ENCODE data around the gene HEXD.
"Not testable (repeated sequence)": the region's sequence is repeated elsewhere in the genome, so short reads cannot be mapped to it uniquely, and the experiment has no call there.

The HEXD gene

DNA sequence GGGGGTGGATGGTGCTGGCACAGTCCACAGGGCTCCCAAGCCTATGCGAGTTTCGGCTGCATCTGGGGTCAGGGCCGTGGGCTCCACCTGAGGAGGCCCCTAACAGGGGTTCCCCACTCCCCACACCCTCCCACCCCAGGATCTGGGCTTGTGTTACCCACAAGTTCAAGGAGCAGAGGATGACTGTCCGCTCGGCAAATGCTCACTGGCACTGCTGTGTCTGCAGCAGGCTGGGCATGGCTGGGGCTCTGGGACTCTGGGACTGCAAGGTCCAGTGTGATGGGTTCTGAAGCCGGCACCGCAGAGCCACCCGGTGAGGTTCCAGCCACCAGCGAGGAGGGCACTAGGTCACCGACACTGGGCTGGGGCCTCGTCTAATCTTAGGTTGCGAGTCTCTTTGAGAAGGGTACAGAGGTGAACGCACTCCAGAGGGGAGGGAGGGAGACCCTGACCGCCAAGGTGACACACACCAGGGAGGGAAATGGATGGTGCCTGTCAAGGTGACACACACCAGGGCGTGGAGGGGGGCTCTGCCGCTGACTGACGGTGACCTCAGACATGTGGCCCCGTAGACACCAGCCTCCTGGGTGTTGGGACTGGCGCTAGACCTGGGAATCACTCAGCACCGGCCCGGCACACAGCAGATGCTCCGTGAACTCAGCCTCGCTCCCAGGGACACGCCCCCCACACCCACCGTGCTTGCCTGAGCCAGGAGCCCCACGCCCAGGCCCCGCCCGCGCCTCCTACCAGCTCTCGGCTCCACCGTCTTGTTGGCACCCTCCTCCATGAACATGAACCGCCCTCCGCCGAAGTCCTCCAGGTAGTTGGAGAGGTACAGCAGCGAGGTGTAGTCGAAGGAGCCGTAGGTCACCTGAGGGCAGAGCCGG, 20.5 kb upstream of the HEXD start:
- no peak for DNase-seq

DNA sequence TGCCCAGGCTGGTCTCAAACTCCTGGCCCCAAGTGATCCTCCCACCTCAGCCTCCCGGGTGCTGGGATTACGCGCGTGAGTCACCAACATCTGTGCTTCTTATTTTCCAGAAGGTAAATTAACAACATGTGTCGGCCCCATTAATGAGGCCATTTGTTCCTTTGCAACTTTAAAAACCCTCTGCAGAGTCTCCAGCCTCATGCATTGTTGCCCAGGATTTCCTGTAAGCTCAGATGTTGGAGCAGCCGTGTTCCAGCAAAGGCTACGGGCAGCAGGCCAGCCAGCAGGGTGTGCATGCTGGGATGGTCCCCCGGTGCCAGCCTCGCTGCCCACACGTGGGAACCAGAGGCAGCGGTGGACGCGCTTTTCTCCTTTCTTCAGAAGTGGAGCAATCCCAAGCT, 19.1 kb upstream of the HEXD start:
- no peak for DNase-seq

DNA sequence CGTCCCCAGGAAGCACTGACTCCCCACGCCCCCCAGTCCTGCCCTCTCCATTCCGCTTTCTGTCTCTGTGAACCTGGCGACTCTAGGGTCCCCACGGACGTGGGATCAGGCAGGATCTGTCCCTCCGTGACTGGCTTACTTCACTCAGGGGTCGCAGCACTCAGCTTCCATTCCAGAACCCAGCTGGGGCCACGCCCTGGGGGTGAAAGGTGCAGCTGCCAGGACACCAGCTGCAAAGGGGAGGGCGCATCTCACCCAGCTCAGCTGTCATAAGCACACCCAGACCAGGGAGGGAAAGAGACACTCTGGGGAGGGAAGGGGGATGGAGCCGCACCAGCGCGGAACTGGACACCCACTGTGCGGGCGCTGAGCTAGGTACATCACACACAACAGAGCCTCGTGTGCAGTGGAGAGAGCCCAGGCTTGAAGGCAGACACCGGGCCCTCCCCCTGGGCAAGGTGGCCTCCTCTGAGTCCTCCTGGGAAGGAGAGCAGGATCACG, 18.5 kb upstream of the HEXD start:
- no peak for DNase-seq

DNA sequence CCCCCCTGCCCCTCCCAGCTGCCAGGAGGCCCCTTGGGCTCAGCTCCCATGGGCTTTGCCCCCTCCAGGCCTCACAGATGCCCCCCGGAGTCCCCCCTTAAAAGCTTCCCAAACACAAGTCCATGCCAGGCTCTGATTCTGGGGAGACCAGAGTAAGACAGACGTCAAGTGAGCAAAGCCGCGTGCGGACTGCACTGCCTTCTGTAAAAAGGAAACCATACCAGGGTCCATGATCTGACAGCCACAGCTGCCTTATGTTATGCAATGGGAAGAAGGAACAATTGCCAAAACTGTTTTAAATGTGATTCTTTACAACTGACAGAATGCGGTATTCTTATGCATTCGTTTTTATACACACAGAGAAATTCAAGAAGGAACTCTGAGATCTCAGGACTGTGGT, 17.9 kb upstream of the HEXD start:
- no peak for DNase-seq

DNA sequence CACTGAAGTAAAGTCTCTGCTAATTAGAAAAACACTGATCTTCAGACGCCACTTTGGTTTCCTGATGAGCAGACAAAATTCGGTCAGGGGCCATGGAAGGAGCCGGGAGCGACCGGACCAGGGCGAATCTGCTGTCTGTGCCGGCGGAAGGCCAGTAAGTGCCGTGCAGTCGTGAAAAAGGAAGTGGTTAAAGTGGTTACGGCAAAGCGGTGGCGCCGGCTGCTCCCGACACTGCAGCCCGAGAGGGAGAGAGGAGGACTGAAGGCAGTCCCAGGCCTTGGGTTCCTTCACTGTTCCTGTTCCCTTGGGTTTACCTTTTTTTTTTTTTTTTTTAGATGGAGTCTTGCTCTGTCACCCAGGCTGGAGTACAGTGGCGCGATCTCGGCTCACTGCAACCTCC, 17.3 kb upstream of the HEXD start:
- no peak for DNase-seq

DNA sequence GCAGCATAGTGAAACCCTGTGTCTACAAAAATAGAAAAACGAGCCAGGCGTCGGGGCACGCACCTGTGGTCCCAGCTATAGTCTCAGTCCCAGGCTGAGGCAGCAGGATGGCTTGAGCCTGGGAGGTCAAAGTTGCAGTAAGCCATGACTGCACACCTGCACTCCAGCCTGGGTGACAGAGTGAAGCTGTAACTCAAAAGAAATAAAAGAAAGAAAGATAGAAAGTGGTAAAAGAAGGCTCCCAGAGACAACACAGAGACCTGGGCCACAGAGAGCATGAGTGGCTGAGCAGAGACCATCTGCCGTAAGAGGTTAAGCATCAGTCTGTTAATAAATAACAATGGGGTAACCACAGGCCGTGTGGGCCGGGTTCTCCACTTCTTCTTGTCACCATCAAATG, 15.3 kb upstream of the HEXD start:
- DNase-seq: no peak

DNA sequence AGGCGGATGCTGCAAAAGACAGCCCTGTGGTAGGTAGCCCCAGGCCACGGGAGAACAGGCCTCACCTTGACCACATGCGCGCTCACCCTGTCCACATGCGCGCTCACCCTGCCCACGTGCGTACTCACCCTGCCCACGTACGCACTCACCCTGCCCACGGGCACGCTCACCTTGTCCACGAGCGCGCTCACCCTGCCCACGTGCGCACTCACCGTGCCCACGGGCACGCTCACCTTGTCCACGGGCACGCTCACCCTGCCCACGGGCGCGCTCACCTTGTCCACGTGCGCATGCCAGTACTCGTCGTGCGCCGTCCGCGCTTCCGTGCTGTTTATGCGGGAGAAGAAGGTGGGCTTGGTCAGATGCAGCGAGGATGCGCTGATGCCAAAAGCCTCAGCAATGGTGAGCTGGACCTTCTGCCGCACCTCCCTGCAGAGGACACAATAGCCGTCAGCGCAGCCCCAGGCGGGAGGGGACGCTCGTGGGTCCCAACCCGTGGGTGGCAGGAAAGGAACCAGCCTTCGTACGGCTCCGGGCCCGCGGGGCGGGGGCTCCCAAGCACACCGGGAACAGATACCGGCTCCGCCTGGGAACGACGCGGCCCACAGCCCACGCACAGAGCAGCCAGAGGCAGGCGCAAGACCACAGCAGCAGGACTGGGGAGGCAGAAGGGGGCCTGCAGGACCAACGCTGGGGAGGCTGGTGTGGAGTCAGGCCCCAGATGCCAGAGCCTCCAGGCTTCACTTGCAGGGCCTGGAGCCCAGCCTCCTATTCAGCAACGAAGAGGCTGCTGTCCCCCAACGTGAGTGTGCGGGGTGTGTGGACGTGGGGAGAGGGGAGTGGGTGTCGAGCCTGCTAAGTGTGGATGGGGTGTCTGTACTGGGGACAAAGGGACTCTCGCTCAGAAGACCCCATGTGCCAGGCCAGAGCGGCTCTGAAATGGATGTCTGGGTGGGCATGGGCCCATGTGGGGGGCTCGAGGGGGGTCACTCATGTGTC, 14.2 kb upstream of the HEXD start:
- DNase-seq: no peak

DNA sequence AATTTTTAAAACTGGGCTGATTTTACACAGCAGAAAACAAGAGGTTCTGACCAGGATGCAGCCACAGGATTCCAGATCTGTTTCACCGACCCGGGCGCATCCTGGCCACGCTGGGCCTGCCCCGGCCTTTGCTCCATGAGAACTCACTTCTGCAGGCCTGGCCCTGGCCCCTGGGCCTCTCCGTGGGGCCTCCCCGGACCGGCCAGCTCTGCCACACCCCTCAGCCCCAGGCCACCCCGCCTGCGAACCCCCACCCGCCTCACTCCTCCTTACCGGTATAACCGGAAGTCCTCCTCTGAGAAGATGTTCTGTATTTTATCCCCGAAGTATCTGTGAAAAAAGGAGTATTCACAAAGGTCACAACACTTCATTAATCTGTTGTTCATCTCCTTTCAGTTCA, 13.1 kb upstream of the HEXD start:
- DNase-seq: no peak

DNA sequence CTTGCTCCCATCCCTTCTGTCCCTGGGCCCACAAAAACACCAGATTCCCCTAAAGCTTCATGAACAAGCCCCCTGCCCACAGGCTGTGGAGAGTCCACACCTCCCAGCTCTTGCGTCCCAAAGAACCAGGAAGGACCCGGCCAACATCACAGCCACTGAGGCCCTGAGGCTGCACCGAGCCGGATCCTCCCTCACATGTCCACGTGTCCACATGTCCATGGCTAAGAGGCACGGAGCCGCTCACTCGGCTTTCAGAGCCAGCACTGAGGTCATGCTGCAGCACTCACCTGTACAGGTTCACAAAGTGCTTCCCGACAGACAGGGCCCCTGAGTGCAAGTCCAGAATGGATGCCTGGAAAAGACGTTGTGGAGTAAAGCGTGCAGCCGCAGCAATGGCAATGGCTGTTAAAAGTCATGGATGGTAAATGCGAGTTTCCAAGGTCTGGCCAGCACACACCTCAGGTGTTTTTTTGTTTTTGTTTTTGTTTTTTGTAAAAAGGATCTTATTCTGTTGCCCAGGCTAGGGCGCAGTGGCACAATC, 11.9 kb upstream of the HEXD start:
- DNase-seq: no peak

DNA sequence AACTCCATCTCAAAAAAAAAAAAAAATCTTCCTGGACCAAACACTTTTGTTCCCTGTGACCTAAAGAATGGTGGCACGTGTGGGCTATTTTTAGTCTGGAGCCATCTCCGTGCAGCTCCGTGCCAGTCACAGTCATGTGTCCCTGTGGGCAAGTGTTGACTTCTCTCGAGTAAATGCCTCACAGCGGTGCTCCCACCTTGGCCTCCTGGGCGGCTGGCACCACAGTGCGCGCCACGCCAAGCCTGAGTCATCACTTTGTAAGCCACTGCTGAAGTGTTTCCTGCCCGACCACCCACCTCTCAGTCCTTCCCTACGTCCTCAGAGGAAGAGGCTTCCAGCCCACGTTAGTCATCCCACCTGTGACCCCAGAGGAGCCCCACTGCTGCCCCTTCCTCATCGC, 10.9 kb upstream of the HEXD start:
- no peak for DNase-seq

DNA sequence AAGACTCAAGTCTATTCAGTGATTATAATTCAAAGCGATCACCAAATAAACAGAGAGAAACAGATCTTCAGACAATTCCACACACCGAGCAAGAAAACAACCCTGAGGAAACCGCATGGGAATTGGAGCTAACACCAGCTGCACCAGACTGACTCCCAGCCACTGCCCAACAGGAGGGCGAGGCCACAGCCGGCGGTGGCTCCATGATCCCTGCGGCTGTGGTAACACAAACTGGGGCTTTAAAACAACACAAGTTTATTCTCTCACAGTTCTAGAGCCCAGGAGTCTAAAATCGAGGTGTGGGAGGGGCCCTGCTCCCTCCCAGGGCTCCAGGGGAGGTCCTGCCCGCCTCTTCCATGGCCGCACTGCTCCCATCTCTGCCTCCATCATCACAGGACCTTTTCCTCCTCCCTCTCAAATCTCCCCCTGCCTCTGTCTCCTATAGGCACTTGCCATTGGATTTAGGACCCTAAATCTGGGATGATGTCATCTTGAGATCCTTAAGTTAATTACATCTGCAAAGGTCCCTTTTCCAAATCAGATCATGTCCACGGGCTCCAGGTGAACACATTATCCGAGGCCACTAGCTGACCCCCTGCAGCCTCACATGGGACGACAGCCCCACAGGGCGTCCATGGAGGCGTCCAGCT, 9.7 kb upstream of the HEXD start:
- no peak for DNase-seq

DNA sequence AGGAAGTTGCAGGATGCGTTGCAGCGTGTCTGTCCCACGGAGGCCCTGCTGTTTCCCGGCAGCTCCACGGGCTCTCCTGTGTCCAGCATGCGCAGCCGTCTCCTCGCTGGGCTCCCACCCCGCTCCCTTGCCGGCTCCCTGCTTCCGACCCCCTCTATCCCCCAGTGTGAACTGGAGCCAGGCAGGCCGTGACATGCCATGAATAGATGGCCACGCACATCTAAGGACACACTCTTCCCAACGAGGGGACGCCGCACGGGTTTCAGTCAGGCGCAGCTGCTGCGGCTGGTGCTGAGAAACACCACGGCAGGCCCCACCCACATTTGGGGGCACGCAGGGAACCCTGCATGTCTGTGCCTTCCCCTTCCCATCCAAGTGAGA, 9.2 kb upstream of the HEXD start:
- no peak for DNase-seq

DNA sequence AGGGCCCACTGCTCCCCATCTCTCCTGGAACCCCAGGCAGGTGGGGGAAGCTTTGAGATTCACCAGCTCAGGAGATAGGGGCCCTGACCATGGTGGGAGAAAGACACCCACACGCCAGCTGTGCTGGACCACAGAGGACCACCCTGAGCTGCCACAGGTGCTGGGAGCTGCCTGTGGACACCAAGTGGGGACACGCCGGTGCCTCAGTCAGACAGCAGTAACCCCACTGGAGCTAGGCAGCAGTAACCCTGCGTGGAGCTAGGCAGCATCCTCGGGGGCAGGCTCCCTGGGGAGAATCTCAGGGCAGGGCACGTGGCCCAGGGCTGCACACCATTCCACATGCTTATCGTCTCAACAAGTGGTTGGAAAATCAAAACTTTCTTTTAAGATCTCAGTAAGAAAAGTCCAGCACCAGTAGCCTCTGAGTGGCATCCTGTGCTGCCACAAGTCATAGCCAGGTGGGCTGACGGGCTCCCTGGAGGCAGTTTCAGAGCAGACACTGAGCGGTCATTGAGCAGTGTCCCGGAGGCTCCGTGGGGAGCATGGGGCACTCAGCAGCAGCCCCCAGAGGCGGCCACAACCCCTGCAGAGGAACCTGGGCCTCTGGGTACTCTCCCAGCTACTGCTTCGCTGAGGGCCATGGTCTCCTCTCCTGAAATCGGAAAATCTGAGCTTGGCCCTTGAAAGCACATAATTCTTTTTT, 8.0 kb upstream of the HEXD start:
- DNase-seq: no peak

DNA sequence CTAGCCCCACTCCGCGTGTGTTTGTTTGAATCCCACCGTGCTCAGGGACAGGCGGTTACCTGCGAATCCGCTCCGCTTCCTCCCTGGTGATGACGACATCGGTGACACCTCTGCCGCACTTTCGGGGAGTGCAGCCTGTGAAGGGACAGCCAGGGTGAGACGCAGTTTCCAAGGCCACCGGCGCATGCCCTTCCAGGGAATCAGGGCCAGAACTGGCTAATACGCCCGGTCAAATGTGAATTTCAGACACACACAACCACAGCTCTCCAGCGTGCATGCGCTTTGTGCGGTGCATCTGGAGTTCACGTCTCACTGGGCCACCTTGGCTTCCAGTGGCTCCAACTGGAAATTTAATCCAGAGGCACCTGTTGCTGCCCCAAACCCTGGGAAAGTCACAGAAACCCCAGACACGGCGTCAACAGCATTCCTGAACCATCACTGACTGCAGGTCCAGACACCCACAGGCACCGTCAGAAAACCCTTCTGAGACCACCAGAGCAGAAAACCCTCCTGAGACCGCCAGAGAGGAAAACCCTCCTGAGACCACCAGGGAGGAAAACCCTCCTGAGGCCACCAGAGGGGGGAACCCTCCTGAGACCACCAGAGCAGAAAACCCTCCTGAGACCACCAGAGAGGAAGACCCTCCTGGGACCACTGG, 6.6 kb upstream of the HEXD start:
- DNase-seq: no peak

DNA sequence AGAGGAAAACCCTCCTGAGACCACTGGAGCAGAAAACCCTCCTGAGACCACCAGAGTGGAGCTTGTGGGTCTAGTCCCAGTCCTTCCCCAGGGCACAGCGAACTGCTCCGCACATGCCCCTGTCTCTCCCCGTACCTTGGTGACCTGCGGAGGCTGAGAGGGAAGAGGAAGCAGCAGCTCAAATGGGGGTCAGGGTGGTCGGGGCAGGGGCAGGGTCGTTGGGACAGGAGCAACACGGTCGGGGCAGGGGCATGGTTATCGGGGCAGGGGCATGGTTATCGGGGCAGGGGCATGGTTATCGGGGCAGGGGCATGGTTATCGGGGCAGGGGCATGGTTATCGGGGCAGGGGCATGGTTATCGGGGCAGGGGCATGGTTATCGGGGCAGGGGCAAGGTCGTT, 6.1 kb upstream of the HEXD start:
- not testable (repeated sequence) for DNase-seq

DNA sequence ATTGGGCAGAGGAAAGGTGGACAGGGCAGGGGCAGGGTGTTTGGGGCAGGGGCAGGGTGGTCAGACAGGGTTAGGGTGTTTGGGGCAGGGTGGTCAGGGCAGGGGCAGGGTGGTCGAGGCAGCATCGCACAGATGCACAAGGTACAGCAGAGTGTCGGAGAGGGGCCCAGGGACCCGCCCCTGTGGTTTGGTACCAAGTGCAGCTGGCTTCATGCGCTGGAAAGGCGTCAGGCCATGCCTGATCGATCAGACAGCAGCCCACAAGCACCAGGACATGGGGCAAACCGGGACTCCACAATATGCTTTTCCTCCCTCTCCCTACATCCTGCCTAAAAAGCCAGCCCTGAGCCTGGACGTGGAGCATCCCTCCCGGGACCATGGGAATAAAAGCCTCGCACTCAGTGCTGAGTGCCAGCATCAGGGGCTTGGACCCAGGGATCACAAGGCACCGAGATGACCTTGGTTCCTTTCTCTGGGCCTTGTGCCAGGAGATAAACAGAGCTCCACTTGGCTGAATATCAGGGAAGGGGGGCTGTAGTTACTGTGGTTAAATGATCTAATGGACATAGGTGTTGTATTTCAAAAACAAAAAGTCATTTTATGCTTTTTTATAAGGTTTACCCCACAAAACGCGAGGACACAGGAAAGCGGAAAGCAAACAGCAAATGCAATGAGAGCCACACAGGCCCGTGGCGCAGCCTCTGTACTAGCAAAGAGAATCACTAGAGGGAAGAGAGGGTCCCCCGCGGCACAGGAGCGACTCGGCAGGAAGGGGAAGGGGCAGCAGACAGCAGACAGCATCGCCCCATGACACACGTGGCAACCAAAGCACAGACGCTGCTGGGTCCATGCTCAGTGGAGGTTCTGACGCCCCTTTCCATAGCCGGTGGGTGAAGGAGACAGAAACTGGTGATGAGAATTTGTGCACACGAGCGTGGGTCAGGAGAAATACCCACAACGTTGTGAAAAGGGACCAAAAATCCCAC, 5.3 kb upstream of the HEXD start:
- peak; percentile 45 for DNase-seq

DNA sequence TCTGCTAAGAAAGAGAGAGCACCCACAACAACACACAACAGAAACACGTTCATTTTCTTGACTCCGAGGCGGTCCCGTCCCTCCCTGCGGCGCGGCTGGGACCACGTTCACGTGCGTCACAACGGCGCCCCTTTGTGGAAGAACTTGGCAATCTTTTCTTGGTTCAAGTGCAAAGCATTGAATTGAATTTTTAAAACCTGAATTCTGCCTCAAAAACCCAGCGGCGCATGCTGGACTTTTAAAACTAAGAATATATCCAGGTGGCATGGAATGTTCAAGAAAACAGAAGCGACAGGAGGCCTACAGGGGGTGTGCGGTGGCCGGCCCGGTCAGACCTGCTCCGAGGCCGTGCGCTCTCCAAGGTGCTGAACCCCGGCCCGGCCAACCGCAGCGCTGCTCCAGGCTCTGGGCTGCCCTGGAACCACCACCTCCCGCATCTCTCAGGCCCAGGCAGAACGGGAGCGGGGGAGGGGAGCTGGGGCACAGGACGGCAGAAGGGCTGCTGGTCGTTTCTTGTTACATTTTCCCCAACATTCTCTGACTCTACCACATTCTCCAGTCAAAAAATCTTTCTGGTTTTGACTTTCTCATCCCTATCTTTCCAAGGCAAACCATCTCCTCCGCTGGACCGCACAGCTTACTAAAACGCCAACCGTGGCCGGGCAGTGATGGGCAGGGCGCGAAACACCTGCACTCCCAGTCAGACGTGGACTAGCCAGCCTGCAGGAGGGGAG, 3.4 kb upstream of the HEXD start:
- no peak for DNase-seq

DNA sequence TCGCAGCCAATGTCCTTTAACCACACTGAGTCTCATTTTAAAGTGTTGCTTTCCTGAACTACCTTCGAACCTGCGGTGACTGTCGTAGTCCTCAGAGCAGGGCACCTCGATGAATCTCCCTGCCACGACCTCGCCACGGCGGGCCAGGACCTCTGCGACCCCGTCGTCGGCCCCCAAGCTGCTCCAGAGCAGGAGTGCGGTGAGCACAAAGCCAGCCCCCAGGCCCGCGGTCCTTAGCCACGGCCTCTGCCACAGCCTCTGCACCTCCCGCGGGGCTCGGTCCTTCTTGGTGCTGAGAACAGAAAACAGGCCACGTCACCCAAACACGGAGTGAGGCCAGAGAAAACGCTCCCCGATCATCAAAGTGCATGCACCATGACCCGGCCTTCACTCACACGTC, 2.8 kb upstream of the HEXD start:
- DNase-seq: no peak

DNA sequence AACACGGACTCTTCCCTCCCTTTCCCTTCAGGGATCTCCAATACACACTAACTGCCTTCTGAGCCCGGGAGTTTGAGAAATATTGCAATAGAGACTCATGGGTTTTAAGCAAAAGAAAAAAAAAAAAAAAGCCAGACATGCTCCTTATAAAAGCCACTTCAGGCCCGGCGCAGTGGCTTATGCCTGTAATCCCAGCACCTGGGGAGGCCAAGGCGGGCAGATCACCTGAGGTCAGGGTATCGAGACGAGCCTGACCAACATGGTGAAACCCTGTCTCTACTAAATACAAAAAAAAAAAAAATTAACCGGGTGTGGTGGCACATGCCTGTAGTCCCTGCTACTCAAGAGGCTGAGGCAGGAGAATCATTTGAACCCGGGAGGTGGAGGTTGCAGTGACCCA, 2.4 kb upstream of the HEXD start:
- no peak for DNase-seq

DNA sequence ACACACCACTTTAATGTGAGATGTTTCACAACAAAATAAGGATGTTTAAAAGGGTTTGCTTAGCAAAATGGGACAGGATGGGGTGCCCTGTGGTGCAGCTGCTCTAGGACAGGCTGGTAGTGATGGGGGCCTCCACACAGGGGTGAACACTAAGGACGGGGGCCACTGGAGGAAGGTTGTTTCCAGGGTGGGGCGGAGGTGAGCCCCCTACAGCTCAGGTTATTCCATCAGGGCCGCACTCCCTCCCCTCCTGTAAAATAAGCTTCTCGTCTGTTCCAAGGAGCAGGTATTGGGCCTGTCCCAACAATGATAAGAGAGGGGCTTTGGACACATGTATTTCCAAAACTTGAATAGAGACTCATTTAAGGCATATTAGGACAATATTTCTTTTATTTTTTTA, 1.9 kb upstream of the HEXD start:
- no peak for DNase-seq

Measured in NCI-H774 (cell line).